HepG2 (cell line): ENCODE measurements around the gene NOP56. TPM values are rescaled to one million over a fixed set of nuclear protein-coding genes. Genes with fewer than 3 reads are reported as not detected.

Experiments
- BCLAF1 ChIP-seq: fragments of 450-650 bp; IDR thresholded peaks from 2 replicates; pipeline ENCODE4 v1.6.1; 2017; ENCODE audit warnings: mild to moderate bottlenecking
- CCDC6 ChIP-seq: sonication (generic); formaldehyde crosslinking; IDR thresholded peaks from 2 replicates; pipeline ENCODE4 v1.8.1; 2022; ENCODE audit warnings: mild to moderate bottlenecking, missing genetic modification reagents, moderate library complexity
- CHD2 ChIP-seq: IDR thresholded peaks from 2 replicates; pipeline ENCODE4 v1.6.1; 2011; ENCODE audit warnings: low read depth, low read length, improper control_type of control experiment
- CREM ChIP-seq, 2 experiments: sonication (generic) in 1 of 2; formaldehyde crosslinking in 1 of 2; IDR thresholded peaks; 2 replicates each; pipeline versions ENCODE4 v1.4.0 to v1.6.1; 2016 to 2020; ENCODE audit warnings: antibody characterized with exemption in 1 of 2, mild to moderate bottlenecking in 1 of 2, missing genetic modification reagents in 1 of 2
- E2F5 ChIP-seq: sonication (generic); formaldehyde crosslinking; conservative IDR thresholded peaks from 2 replicates; pipeline ENCODE4 v1.4.0; 2020; ENCODE audit warnings: missing genetic modification reagents
- ERF ChIP-seq: IDR thresholded peaks from 2 replicates; pipeline ENCODE4 v1.6.1; 2018; ENCODE audit warnings: missing biosample characterization, missing genetic modification reagents
- FOSL2 ChIP-seq: sonication (generic); formaldehyde crosslinking; IDR thresholded peaks from 2 replicates; pipeline ENCODE4 v1.4.0; 2020; ENCODE audit warnings: missing genetic modification reagents
- HIVEP1 ChIP-seq: sonication (generic); formaldehyde crosslinking; IDR thresholded peaks from 2 replicates; pipeline ENCODE4 v1.4.0; 2020; ENCODE audit warnings: mild to moderate bottlenecking, missing genetic modification reagents
- MAFG ChIP-seq: sonication (generic); formaldehyde crosslinking; IDR thresholded peaks from 2 replicates; pipeline ENCODE4 v1.5.1; 2020; ENCODE audit warnings: mild to moderate bottlenecking, missing genetic modification reagents
- NONO ChIP-seq, 2 experiments: fragments of 450-650 bp in 1 of 2; sonication (generic) in 1 of 2; formaldehyde crosslinking in 1 of 2; IDR thresholded peaks in 1 of 2; conservative IDR thresholded peaks in 1 of 2; 2 replicates each; pipeline versions ENCODE4 v1.6.1 to v1.8.0; 2017 to 2022; ENCODE audit warnings: mild to moderate bottlenecking in 1 of 2, missing genetic modification reagents in 1 of 2, moderate library complexity in 1 of 2
- PHF20 ChIP-seq: sonication (generic); formaldehyde crosslinking; IDR thresholded peaks from 2 replicates; pipeline ENCODE4 v1.5.0; 2020; ENCODE audit warnings: mild to moderate bottlenecking, missing genetic modification reagents
- RBM39 ChIP-seq: fragments of 200-400 bp; formaldehyde crosslinking; IDR thresholded peaks from one replicate; pipeline ENCODE4 v1.6.1; 2018; ENCODE audit warnings: antibody characterized with exemption, mild to moderate bottlenecking, low read depth, low read length; ENCODE audit not compliant: poor library complexity, severe bottlenecking
- RFXANK ChIP-seq: IDR thresholded peaks from 2 replicates; pipeline ENCODE4 v1.6.1; 2016
- SMC3 ChIP-seq: IDR thresholded peaks from 2 replicates; pipeline ENCODE4 v1.6.1; 2011; ENCODE audit warnings: low read length, improper control_type of control experiment
- SNAI1 ChIP-seq: sonication (generic); formaldehyde crosslinking; IDR thresholded peaks from 2 replicates; pipeline ENCODE4 v1.5.0; 2020; ENCODE audit warnings: mild to moderate bottlenecking, missing genetic modification reagents, borderline replicate concordance
- TBP ChIP-seq: sonication (generic); formaldehyde crosslinking; IDR thresholded peaks from 2 replicates; pipeline ENCODE4 v1.5.0; 2020; ENCODE audit warnings: missing genetic modification reagents
- TOPORS ChIP-seq: sonication (generic); formaldehyde crosslinking; IDR thresholded peaks from 2 replicates; pipeline ENCODE4 v1.8.0; 2023; ENCODE audit warnings: mild to moderate bottlenecking, missing genetic modification reagents
- ZNF124 ChIP-seq: sonication (generic); formaldehyde crosslinking; IDR thresholded peaks from 2 replicates; pipeline ENCODE4 v1.4.0; 2020; ENCODE audit warnings: missing genetic modification reagents
- ZNF260 ChIP-seq: sonication (generic); formaldehyde crosslinking; IDR thresholded peaks from 2 replicates; pipeline ENCODE4 v1.4.0; 2020; ENCODE audit warnings: missing genetic modification reagents, low read depth, mild to moderate bottlenecking, borderline replicate concordance
- ZNF326 ChIP-seq: sonication (generic); formaldehyde crosslinking; IDR thresholded peaks from 2 replicates; pipeline ENCODE4 v1.4.0; 2020; ENCODE audit warnings: missing genetic modification reagents, borderline replicate concordance
- ZNF710 ChIP-seq: sonication (generic); formaldehyde crosslinking; IDR thresholded peaks from 2 replicates; pipeline ENCODE4 v1.5.0; 2020; ENCODE audit warnings: mild to moderate bottlenecking, missing genetic modification reagents, borderline replicate concordance
- polyA plus RNA-seq, 8 experiments: library from polyadenylated mRNA; depleted of rRNA in 3 of 8; stranded (reverse) in 7 of 8; unstranded in 1 of 8; fragments of >200 nt; fragmentation: Illumina TruSeq in 4 of 8; extraction: Trizol in 4 of 8; gene quantifications; 2 replicates each; pipeline versions ENCODE4 v1.2.1 to v1.2.3, GENCODE V29; 2011 to 2016; ENCODE audit warnings: low read depth in 4 of 8, missing spikeins in 1 of 8, mixed read lengths in 1 of 8; ENCODE audit not compliant: insufficient read depth in 1 of 8
- total RNA-seq, 5 experiments: library from RNA; depleted of rRNA; stranded (reverse); fragments of >200 nt; fragmentation: Illumina TruSeq; extraction: Trizol; gene quantifications; 2 replicates each; pipeline ENCODE4 v1.2.3, GENCODE V29; 2016; ENCODE audit warnings: low read depth in 1 of 5

NOP56 gene
- total and polyA plus RNA-seq, 2 of the 13 experiments (the other 11 are each of a cell fraction or from before 2014, with no cell fraction given) = 369 to 1,116 TPM

GRCh38 chr20:2655331-2656116 is 3.1 kb downstream of the NOP56 start (continued):
- TF ChIP-seq FOSL2 (CRISPR knock-in tag) (no peak), HIVEP1 (CRISPR knock-in tag) (no peak), CHD2 (no peak), ZNF710 (CRISPR knock-in tag) (no peak), BCLAF1 (no peak), RBM39 (no peak), TBP (no peak), CREM (IDR thresholded peaks at IDR 0.05) (no peak), CREM (CRISPR knock-in tag; IDR thresholded peaks at IDR 0.05) (no peak), ZNF124 (CRISPR knock-in tag) (no peak), RFXANK (no peak), TOPORS (CRISPR knock-in tag) (0 out of 2 replicates have a peak, but pooled peaks have one; percentile 42), CCDC6 (CRISPR knock-in tag) (no peak), SMC3 (no peak), ERF (no peak), PHF20 (CRISPR knock-in tag) (0 out of 2 replicates have a peak, but pooled peaks have one; percentile 15), SNAI1 (CRISPR knock-in tag) (no peak), NONO (IDR thresholded peaks at IDR 0.05) (no peak), NONO (CRISPR knock-in tag; conservative IDR thresholded peaks at IDR 0.05) (0 out of 2 replicates have a peak, but pooled peaks have one; percentile 18), MAFG (CRISPR knock-in tag) (no peak), ZNF326 (no peak), E2F5 (no peak), ZNF260 (no peak)
